OCI-LY7 (cell line): ENCODE measurements around the gene ZNF593OS.

Experiments
- EZH2phosphoT487 ChIP-seq: fragments of 200-600 bp; sonication (generic); IDR thresholded peaks from 2 replicates; pipeline ENCODE4 v1.6.1; 2018; ENCODE audit warnings: low read depth, borderline replicate concordance, mild to moderate bottlenecking, mixed run types, antibody characterized with exemption, low read length, moderate library complexity, mixed read lengths
- TF ChIP-seq, protein P1 (sequence below): fragments of 200-600 bp; sonication (generic); conservative IDR thresholded peaks from 2 replicates; pipeline ENCODE4 v1.5.1; 2014; ENCODE audit warnings: mild to moderate bottlenecking, antibody characterized with exemption, low read length, moderate library complexity, mixed read lengths

DNA sequence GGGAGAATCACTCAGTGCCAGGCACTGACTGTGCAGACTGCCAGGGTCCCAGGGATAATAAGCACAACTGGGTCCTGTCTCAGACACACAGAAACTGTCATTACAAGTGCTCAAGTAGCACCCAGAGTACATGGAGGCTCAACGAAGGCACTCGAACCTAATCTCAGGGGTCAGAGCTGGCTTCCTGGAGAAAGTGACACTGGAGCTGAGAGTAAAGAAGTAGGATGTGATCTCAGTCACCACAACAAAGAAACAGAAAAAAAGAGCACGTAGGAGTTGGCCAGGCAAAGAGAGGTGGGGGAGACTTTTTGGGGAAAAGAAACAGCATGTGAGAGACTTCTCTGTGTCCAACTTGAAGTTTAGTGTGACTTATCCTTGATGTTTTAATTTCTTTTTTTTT is 20.1 kb upstream of the ZNF593OS start:
- TF ChIP-seq, protein P1, sequence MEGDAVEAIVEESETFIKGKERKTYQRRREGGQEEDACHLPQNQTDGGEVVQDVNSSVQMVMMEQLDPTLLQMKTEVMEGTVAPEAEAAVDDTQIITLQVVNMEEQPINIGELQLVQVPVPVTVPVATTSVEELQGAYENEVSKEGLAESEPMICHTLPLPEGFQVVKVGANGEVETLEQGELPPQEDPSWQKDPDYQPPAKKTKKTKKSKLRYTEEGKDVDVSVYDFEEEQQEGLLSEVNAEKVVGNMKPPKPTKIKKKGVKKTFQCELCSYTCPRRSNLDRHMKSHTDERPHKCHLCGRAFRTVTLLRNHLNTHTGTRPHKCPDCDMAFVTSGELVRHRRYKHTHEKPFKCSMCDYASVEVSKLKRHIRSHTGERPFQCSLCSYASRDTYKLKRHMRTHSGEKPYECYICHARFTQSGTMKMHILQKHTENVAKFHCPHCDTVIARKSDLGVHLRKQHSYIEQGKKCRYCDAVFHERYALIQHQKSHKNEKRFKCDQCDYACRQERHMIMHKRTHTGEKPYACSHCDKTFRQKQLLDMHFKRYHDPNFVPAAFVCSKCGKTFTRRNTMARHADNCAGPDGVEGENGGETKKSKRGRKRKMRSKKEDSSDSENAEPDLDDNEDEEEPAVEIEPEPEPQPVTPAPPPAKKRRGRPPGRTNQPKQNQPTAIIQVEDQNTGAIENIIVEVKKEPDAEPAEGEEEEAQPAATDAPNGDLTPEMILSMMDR: no peak
- TF ChIP-seq EZH2phosphoT487: no peak
